H9 (cell line): ENCODE data around the gene MED8. TPM values are rescaled to one million over a fixed set of nuclear protein-coding genes. Genes with fewer than 3 reads are reported as not detected.

Source experiments
- DNase-seq: peaks from one replicate; pipeline ENCODE4 v3.0.0-alpha.2; 2017
- H2AFZ ChIP-seq: one replicate; pipeline ENCODE4 v1.6.1; 2013; ENCODE audit warnings: mild to moderate bottlenecking, low read length, control low read depth, moderate library complexity
- H2AK5ac ChIP-seq: 2 replicates; pipeline ENCODE4 v1.6.1; 2013; ENCODE audit warnings: low read length, control low read depth, mixed read lengths; ENCODE audit not compliant: insufficient read length
- H2BK120ac ChIP-seq: one replicate; pipeline ENCODE4 v1.6.1; 2013; ENCODE audit warnings: low read depth, mild to moderate bottlenecking, low read length, control low read depth, inconsistent platforms; ENCODE audit not compliant: poor library complexity, severe bottlenecking
- H2BK12ac ChIP-seq: 2 replicates; pipeline ENCODE4 v1.6.1; 2013; ENCODE audit warnings: low read length, control low read depth, mixed read lengths, low read depth; ENCODE audit not compliant: insufficient read length
- H2BK15ac ChIP-seq: 2 replicates; pipeline ENCODE4 v1.6.1; 2013; ENCODE audit warnings: low read depth, low read length, control low read depth
- H2BK20ac ChIP-seq: one replicate; pipeline ENCODE4 v1.6.1; 2013; ENCODE audit warnings: low read depth, mild to moderate bottlenecking, low read length, control low read depth, inconsistent platforms; ENCODE audit not compliant: poor library complexity, severe bottlenecking
- H2BK5ac ChIP-seq: 2 replicates; pipeline ENCODE4 v1.6.1; 2013; ENCODE audit warnings: low read length, control low read depth, mixed read lengths; ENCODE audit not compliant: insufficient read length
- H3K14ac ChIP-seq: 2 replicates; pipeline ENCODE4 v1.6.1; 2013; ENCODE audit warnings: low read length, control low read depth; ENCODE audit not compliant: insufficient read depth
- H3K18ac ChIP-seq: 2 replicates; pipeline ENCODE4 v1.6.1; 2013; ENCODE audit warnings: low read depth, mild to moderate bottlenecking, mixed read lengths, low read length, control low read depth; ENCODE audit not compliant: insufficient read length
- H3K23ac ChIP-seq: 2 replicates; pipeline ENCODE4 v1.6.1; 2013; ENCODE audit warnings: low read length, control low read depth, mixed read lengths, low read depth; ENCODE audit not compliant: insufficient read length
- H3K23me2 ChIP-seq: 2 replicates; pipeline ENCODE4 v1.6.1; 2013; ENCODE audit warnings: low read depth, mild to moderate bottlenecking, mixed read lengths, low read length, control low read depth; ENCODE audit not compliant: insufficient read length, poor library complexity, severe bottlenecking
- H3K27ac ChIP-seq: 2 replicates; pipeline ENCODE4 v1.5.1; 2013; ENCODE audit warnings: low read length, control low read depth, mixed read lengths, low read depth; ENCODE audit not compliant: insufficient read length
- H3K27me3 ChIP-seq: 2 replicates; pipeline ENCODE4 v1.6.1; 2013; ENCODE audit warnings: low read length, control low read depth, inconsistent platforms; ENCODE audit not compliant: insufficient read depth
- H3K4ac ChIP-seq: 2 replicates; pipeline ENCODE4 v1.6.1; 2013; ENCODE audit warnings: low read depth, mild to moderate bottlenecking, control low read depth, inconsistent platforms, low read length, moderate library complexity
- H3K4me1 ChIP-seq: 2 replicates; pipeline ENCODE4 v1.6.1; 2013; ENCODE audit warnings: low read length, control low read depth, inconsistent platforms; ENCODE audit not compliant: insufficient read depth
- H3K4me2 ChIP-seq: 2 replicates; pipeline ENCODE4 v1.6.1; 2013; ENCODE audit warnings: low read length, control low read depth, mixed read lengths; ENCODE audit not compliant: insufficient read length, insufficient read depth
- H3K56ac ChIP-seq: 2 replicates; pipeline ENCODE4 v1.6.1; 2013; ENCODE audit warnings: low read depth, mild to moderate bottlenecking, mixed read lengths, low read length, control low read depth; ENCODE audit not compliant: insufficient read length
- H3K79me1 ChIP-seq: 2 replicates; pipeline ENCODE4 v1.6.1; 2013; ENCODE audit warnings: low read depth, mild to moderate bottlenecking, moderate library complexity, low read length, control low read depth, inconsistent platforms; ENCODE audit not compliant: insufficient read depth, poor library complexity, severe bottlenecking
- H3K79me2 ChIP-seq: 2 replicates; pipeline ENCODE4 v1.6.1; 2013; ENCODE audit warnings: low read length, control low read depth, inconsistent platforms; ENCODE audit not compliant: insufficient read depth
- H3K9ac ChIP-seq: 2 replicates; pipeline ENCODE4 v1.6.1; 2013; ENCODE audit warnings: low read length, control low read depth, mixed read lengths; ENCODE audit not compliant: insufficient read length; ENCODE audit errors: extremely low read depth
- H3K9me3 ChIP-seq: one replicate; pipeline ENCODE4 v1.6.1; 2013; ENCODE audit warnings: low read depth, low read length, inconsistent platforms; ENCODE audit not compliant: control insufficient read depth
- H3T11ph ChIP-seq: one replicate; pipeline ENCODE4 v1.6.1; 2013; ENCODE audit warnings: mild to moderate bottlenecking, low read length, control low read depth, inconsistent platforms
- H4K20me1 ChIP-seq: one replicate; pipeline ENCODE4 v1.6.1; 2013; ENCODE audit not compliant: control insufficient read depth, insufficient read length, insufficient read depth
- H4K5ac ChIP-seq: 2 replicates; pipeline ENCODE4 v1.6.1; 2013; ENCODE audit warnings: low read depth, mild to moderate bottlenecking, mixed read lengths, low read length, control low read depth; ENCODE audit not compliant: insufficient read length
- H4K8ac ChIP-seq: replicated peaks from 2 replicates; pipeline ENCODE4 v1.6.1; 2013; ENCODE audit warnings: low read length, control low read depth, mixed read lengths, low read depth; ENCODE audit not compliant: insufficient read length
- H4K91ac ChIP-seq: 2 replicates; pipeline ENCODE4 v1.6.1; 2013; ENCODE audit warnings: low read depth, mild to moderate bottlenecking, moderate library complexity, mixed read lengths, low read length, control low read depth; ENCODE audit not compliant: insufficient read length
- H3K27ac Mint-ChIP-seq, 3 experiments: 2 replicates in 2 of 3; 3 replicates in 1 of 3; pipeline ENCODE4 v1.8.0; 2020 to 2021; ENCODE audit warnings: mixed read lengths in 3 of 3, mild to moderate bottlenecking in 1 of 3, moderate library complexity in 1 of 3
- H3K27me3 Mint-ChIP-seq: 2 replicates; pipeline ENCODE4 v1.8.0; 2021; ENCODE audit warnings: low read depth, mild to moderate bottlenecking, moderate library complexity, mixed read lengths
- H3K36me3 Mint-ChIP-seq, 3 experiments: 2 replicates in 2 of 3; 3 replicates in 1 of 3; pipeline ENCODE4 v1.8.0; 2020 to 2021; ENCODE audit warnings: low read depth in 3 of 3, mixed read lengths in 3 of 3; ENCODE audit not compliant: insufficient read depth in 1 of 3
- H3K4me1 Mint-ChIP-seq, 2 experiments: 2 replicates each; pipeline ENCODE4 v1.8.0; 2020; ENCODE audit warnings: mixed read lengths in 2 of 2
- H3K4me3 Mint-ChIP-seq, 2 experiments: 2 replicates in 1 of 2; 3 replicates in 1 of 2; pipeline ENCODE4 v1.8.0; 2020 to 2021; ENCODE audit warnings: mild to moderate bottlenecking in 2 of 2, mixed read lengths in 2 of 2, moderate library complexity in 1 of 2
- H3K9me3 Mint-ChIP-seq, 2 experiments: 2 replicates in 1 of 2; 3 replicates in 1 of 2; pipeline ENCODE4 v1.8.0; 2020; ENCODE audit warnings: mild to moderate bottlenecking in 2 of 2, mixed read lengths in 2 of 2, moderate library complexity in 1 of 2
- WGBS: extraction: QIAGEN DNeasy Blood & Tissue Kit; methylation state at CpG from one replicate; pipeline ENCODE4 v1.1.7; 2013; ENCODE audit warnings: missing lambda C conversion rate, low lambda C conversion rate, mixed read lengths; ENCODE audit not compliant: insufficient read length; ENCODE audit errors: extremely low coverage; 5-methylcytosine and 5-hydroxymethylcytosine counted together
- total RNA-seq: library from RNA; stranded (reverse); gene quantifications from 2 replicates; pipeline ENCODE4 v1.2.1, GENCODE V29; 2021
- TF ChIP-seq, protein P1 (sequence below): fragments of 200-600 bp; sonication (generic); conservative IDR thresholded peaks from 3 replicates; pipeline ENCODE4 v1.8.0; 2021; ENCODE audit warnings: antibody characterized with exemption, mild to moderate bottlenecking

MED8 gene
- total RNA-seq, 1 experiment from 2014 or later: 23.0 TPM

- no peaks in the 10 kb centered on the region for H4K20me1 ChIP-seq
- H2AK5ac ChIP-seq: no peak overlapping the region
- Mint-ChIP-seq H3K27ac (peak overlapping the region in 2 of 3 experiments; percentile 1 to 33; a peak in 2 of 7 replicates), H3K4me1 (peaks cover 35 to 53% of the 10 kb centered on the region in 2 experiments), H3K27me3 (peaks cover 16% of the 10 kb centered on the region), H3K36me3 (no peaks in the 10 kb centered on the region), H3K4me3 (peak overlapping the region; percentile 58 to 77), H3K9me3 (no peaks in the 10 kb centered on the region)
- WGBS: no CpG with 5 or more reads among the region's 22 CpGs
- peaks cover 4% of the 10 kb centered on the region for H3K27me3 ChIP-seq
- DNase-seq: no peak
- H3K9ac ChIP-seq: peak overlapping the region; percentile 73
- no peaks in the 10 kb centered on the region for H3K79me2 ChIP-seq
- H2BK5ac ChIP-seq: no peak overlapping the region
- no peak overlapping the region for H4K91ac ChIP-seq
- H3T11ph ChIP-seq: no peak overlapping the region
- TF ChIP-seq, protein P1, sequence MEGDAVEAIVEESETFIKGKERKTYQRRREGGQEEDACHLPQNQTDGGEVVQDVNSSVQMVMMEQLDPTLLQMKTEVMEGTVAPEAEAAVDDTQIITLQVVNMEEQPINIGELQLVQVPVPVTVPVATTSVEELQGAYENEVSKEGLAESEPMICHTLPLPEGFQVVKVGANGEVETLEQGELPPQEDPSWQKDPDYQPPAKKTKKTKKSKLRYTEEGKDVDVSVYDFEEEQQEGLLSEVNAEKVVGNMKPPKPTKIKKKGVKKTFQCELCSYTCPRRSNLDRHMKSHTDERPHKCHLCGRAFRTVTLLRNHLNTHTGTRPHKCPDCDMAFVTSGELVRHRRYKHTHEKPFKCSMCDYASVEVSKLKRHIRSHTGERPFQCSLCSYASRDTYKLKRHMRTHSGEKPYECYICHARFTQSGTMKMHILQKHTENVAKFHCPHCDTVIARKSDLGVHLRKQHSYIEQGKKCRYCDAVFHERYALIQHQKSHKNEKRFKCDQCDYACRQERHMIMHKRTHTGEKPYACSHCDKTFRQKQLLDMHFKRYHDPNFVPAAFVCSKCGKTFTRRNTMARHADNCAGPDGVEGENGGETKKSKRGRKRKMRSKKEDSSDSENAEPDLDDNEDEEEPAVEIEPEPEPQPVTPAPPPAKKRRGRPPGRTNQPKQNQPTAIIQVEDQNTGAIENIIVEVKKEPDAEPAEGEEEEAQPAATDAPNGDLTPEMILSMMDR: no peak
- H2BK120ac ChIP-seq: no peak overlapping the region
- H3K56ac ChIP-seq: no peak overlapping the region
- no peaks in the 10 kb centered on the region for H3K9me3 ChIP-seq
- H3K4me2 ChIP-seq: peak overlapping the region; percentile 77
- no peak overlapping the region for H4K8ac ChIP-seq
- no peaks in the 10 kb centered on the region for H3K79me1 ChIP-seq
- H3K4me1 ChIP-seq: peaks cover 5% of the 10 kb centered on the region
- H2BK20ac ChIP-seq: no peak overlapping the region
- no peak overlapping the region for H2BK15ac ChIP-seq
- peak overlapping the region; percentile 87 for H3K18ac ChIP-seq
- H3K23me2 ChIP-seq: peaks cover 10% of the 10 kb centered on the region
- no peak overlapping the region for H2BK12ac ChIP-seq
- no peak overlapping the region for H3K27ac ChIP-seq
- no peak overlapping the region for H3K23ac ChIP-seq
- H4K5ac ChIP-seq: no peak overlapping the region
- H2AFZ ChIP-seq: no peak overlapping the region
- H3K4ac ChIP-seq: no peak overlapping the region
- H3K14ac ChIP-seq: peak overlapping the region; percentile 85
These were observed 41.2 kb downstream of the MED8 start for GRCh38 chr1:43348343-43348808.
